Gastroesophageal sphincter (tissue), 3 donors: Measurements from ENCODE around the gene RNF34.
"Not testable (repeated sequence)": the region's sequence is repeated elsewhere in the genome, so short reads cannot be mapped to it uniquely, and the experiment has no call there.

Experiments used
- CTCF ChIP-seq, 4 experiments: fragments of 200-600 bp in 2 of 4; fragments of 450-650 bp in 2 of 4; sonication (generic) in 1 of 4; IDR thresholded peaks; one replicate each; pipeline ENCODE4 v1.5.1; 2017 to 2019; ENCODE audit warnings: antibody characterized with exemption in 4 of 4, mild to moderate bottlenecking in 2 of 4, moderate library complexity in 2 of 4
- EP300 ChIP-seq: sonication (generic); formaldehyde crosslinking; IDR thresholded peaks from one replicate; pipeline ENCODE4 v1.6.1; 2017; ENCODE audit warnings: antibody characterized with exemption, mild to moderate bottlenecking
- POLR2A ChIP-seq, 2 donors: fragments of 450-650 bp; IDR thresholded peaks; one replicate each; pipeline ENCODE4 v1.6.1; 2017; ENCODE audit warnings: antibody characterized with exemption in 2 of 2, mild to moderate bottlenecking in 2 of 2, moderate library complexity in 1 of 2
- POLR2AphosphoS5 ChIP-seq: sonication (generic); formaldehyde crosslinking; IDR thresholded peaks from one replicate; pipeline ENCODE4 v1.6.1; 2017; ENCODE audit warnings: antibody characterized with exemption

- not testable (repeated sequence) for TF ChIP-seq EP300; POLR2A (IDR thresholded peaks at IDR 0.05); CTCF (IDR thresholded peaks at IDR 0.05); POLR2AphosphoS5
Measured at GRCh38 chr12:121384891-121385290, 15.0 kb upstream of the RNF34 start.
